GM10847 (cell line): ENCODE data around the gene MSMO1.

Experiments
- POLR2A ChIP-seq: IDR thresholded peaks from 2 replicates; pipeline ENCODE4 v1.6.1; 2011; ENCODE audit not compliant: insufficient read length; ENCODE audit errors: extremely low read depth

The MSMO1 gene

GRCh38 chr4:165345666-165346417 lies 18.4 kb downstream of the MSMO1 start:
- no peak for TF ChIP-seq POLR2A

- no peak for TF ChIP-seq POLR2A
Observed at GRCh38 chr4:165347647-165348569, 20.4 kb downstream of the MSMO1 start.

GRCh38 chr4:165351359-165352130 lies 24.1 kb downstream of the MSMO1 start:
- TF ChIP-seq POLR2A = no peak

GRCh38 chr4:165355900-165356300 lies 28.4 kb downstream of the MSMO1 start:
- no peak for TF ChIP-seq POLR2A

GRCh38 chr4:165359506-165359905 lies 32.0 kb downstream of the MSMO1 start:
- TF ChIP-seq POLR2A = no peak

- no peak for TF ChIP-seq POLR2A
Observed at GRCh38 chr4:165360041-165360695, 32.7 kb downstream of the MSMO1 start.

- TF ChIP-seq POLR2A = no peak
Observed at GRCh38 chr4:165360985-165361670, 33.7 kb downstream of the MSMO1 start.

- no peak for TF ChIP-seq POLR2A
Observed at GRCh38 chr4:165361810-165362209, 34.3 kb downstream of the MSMO1 start.

GRCh38 chr4:165364452-165365080 lies 37.1 kb downstream of the MSMO1 start:
- TF ChIP-seq POLR2A = no peak

- no peak for TF ChIP-seq POLR2A
Observed at GRCh38 chr4:165367040-165367439, 39.6 kb downstream of the MSMO1 start.

GRCh38 chr4:165368114-165368513 lies 40.6 kb downstream of the MSMO1 start:
- TF ChIP-seq POLR2A = no peak

- TF ChIP-seq POLR2A = no peak
Observed at GRCh38 chr4:165368567-165368966, 41.1 kb downstream of the MSMO1 start.

- TF ChIP-seq POLR2A = no peak
Observed at GRCh38 chr4:165369522-165369921, 42.1 kb downstream of the MSMO1 start.

- TF ChIP-seq POLR2A = no peak
Observed at GRCh38 chr4:165370530-165370929, 43.1 kb downstream of the MSMO1 start.
